HEK293 (cell line): ENCODE data around the gene KRT17.

Experiments used
- ZNF121 ChIP-seq: fragments of 450-650 bp; formaldehyde crosslinking; IDR thresholded peaks from 2 replicates; pipeline ENCODE4 v1.5.1; 2016; ENCODE audit warnings: missing biosample characterization, missing genetic modification characterization
- ZNF146 ChIP-seq: fragments of 450-650 bp; formaldehyde crosslinking; IDR thresholded peaks from 2 replicates; pipeline ENCODE4 v1.5.1; 2016; ENCODE audit warnings: missing biosample characterization, missing genetic modification characterization
- TF ChIP-seq, protein P1 (sequence below): fragments of 450-650 bp; formaldehyde crosslinking; IDR thresholded peaks from 2 replicates; pipeline ENCODE4 v1.5.1; 2017; ENCODE audit warnings: missing biosample characterization, missing genetic modification characterization

GRCh38 chr17:41647038-41647813 is 22.9 kb upstream of the KRT17 start:
- TF ChIP-seq, protein P1, sequence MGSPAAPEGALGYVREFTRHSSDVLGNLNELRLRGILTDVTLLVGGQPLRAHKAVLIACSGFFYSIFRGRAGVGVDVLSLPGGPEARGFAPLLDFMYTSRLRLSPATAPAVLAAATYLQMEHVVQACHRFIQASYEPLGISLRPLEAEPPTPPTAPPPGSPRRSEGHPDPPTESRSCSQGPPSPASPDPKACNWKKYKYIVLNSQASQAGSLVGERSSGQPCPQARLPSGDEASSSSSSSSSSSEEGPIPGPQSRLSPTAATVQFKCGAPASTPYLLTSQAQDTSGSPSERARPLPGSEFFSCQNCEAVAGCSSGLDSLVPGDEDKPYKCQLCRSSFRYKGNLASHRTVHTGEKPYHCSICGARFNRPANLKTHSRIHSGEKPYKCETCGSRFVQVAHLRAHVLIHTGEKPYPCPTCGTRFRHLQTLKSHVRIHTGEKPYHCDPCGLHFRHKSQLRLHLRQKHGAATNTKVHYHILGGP = no peak
- TF ChIP-seq ZNF146 (tag by site-specific recombination) (no peak), ZNF121 (tag by site-specific recombination) (no peak)
